Keratinocyte (primary cell): ENCODE data around the gene CTDSP1.

ENCODE experiments used
- CTCF ChIP-seq, 3 experiments: IDR thresholded peaks in 1 of 3; conservative IDR thresholded peaks in 1 of 3; optimal IDR thresholded peaks in 1 of 3; 2 replicates in 2 of 3; 3 replicates in 1 of 3; pipeline versions ENCODE3 to v1.5.1; 2011; ENCODE audit warnings: low read length in 3 of 3, mild to moderate bottlenecking in 3 of 3, moderate library complexity in 2 of 3, control low read depth in 1 of 3, inconsistent platforms in 1 of 3; ENCODE audit not compliant: insufficient read depth in 2 of 3; ENCODE audit errors: extremely low read depth in 1 of 3
- EZH2 ChIP-seq: IDR thresholded peaks from one replicate; pipeline ENCODE4 v1.6.1; 2012; ENCODE audit warnings: inconsistent platforms, mild to moderate bottlenecking, low read length, moderate library complexity

GRCh38 chr2:218366621-218367414 is 32.9 kb upstream of the CTDSP1 start:
- no peak for TF ChIP-seq EZH2
- TF ChIP-seq CTCF (optimal IDR thresholded peaks at IDR 0.05 in 1 of 3, IDR thresholded peaks at IDR 0.05 in 1 of 3, conservative IDR thresholded peaks at IDR 0.05 in 1 of 3; ENCODE audit: extremely low read depth in 1 of 3, insufficient read depth in 2 of 3, low read length in 3 of 3) = no peak
